Measurements from ENCODE around the gene RIN3.

DNA sequence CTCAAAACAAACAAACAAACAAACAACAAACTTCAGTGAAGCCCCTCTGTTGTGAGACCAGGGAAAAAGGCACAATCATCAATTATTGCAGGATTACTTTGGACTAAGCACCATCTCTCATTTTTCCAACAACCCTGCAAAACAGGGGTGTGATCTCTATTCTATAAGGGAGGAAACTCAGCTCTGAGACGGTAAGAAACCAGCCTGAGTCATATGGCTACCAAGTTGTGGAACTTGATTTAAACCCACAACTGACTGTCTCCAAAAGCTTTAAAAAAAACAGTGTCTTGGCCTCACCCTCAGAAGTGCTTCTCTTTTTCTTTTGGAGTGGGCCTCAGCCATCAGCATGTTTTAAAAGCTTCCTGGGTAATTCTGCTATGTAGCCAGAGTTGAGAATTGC lies 49.8 kb downstream of the RIN3 start:
- TF ChIP-seq, protein P1, sequence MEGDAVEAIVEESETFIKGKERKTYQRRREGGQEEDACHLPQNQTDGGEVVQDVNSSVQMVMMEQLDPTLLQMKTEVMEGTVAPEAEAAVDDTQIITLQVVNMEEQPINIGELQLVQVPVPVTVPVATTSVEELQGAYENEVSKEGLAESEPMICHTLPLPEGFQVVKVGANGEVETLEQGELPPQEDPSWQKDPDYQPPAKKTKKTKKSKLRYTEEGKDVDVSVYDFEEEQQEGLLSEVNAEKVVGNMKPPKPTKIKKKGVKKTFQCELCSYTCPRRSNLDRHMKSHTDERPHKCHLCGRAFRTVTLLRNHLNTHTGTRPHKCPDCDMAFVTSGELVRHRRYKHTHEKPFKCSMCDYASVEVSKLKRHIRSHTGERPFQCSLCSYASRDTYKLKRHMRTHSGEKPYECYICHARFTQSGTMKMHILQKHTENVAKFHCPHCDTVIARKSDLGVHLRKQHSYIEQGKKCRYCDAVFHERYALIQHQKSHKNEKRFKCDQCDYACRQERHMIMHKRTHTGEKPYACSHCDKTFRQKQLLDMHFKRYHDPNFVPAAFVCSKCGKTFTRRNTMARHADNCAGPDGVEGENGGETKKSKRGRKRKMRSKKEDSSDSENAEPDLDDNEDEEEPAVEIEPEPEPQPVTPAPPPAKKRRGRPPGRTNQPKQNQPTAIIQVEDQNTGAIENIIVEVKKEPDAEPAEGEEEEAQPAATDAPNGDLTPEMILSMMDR (conservative IDR thresholded peaks at IDR 0.05), result no peak
- no peak for TF ChIP-seq EZH2 (IDR thresholded peaks at IDR 0.05; ENCODE audit: low read depth)
